Ovary (tissue), 9 donors: Measurements from ENCODE around the gene GPR17. TPM values are rescaled to one million over a fixed set of nuclear protein-coding genes. Genes with fewer than 3 reads are reported as not detected.

Experiments used
- DNase-seq, 5 donors: peaks; one replicate each; pipeline ENCODE4 v3.0.0-alpha.2; 2019 to 2020
- H3K27ac ChIP-seq, 2 donors: fragments of 200-600 bp; one replicate each; pipeline versions ENCODE4 v1.5.1 to v1.8.0; 2019 to 2022
- H3K27me3 ChIP-seq: fragments of 200-600 bp; one replicate; pipeline ENCODE4 v1.8.0; 2022
- H3K36me3 ChIP-seq: fragments of 200-600 bp; sonication (generic); one replicate; pipeline ENCODE4 v1.5.1; 2019
- H3K4me1 ChIP-seq: one replicate; pipeline ENCODE4 v1.8.1; 2013; ENCODE audit warnings: mild to moderate bottlenecking, moderate library complexity; ENCODE audit not compliant: insufficient read depth
- H3K4me3 ChIP-seq: fragments of 200-600 bp; sonication (generic); one replicate; pipeline ENCODE4 v1.5.1; 2017
- H3K9me3 ChIP-seq, 2 donors: fragments of 200-600 bp in 1 of 2; sonication (generic) in 1 of 2; one replicate each; pipeline versions ENCODE4 v1.5.1 to v1.8.1; 2013 to 2019; ENCODE audit warnings: mild to moderate bottlenecking in 1 of 2, moderate library complexity in 1 of 2
- EP300 ChIP-seq: sonication (generic); formaldehyde crosslinking; IDR thresholded peaks from one replicate; pipeline ENCODE4 v1.6.1; 2017; ENCODE audit warnings: antibody characterized with exemption
- POLR2A ChIP-seq: fragments of 450-650 bp; IDR thresholded peaks from one replicate; pipeline ENCODE4 v1.6.1; 2017; ENCODE audit warnings: antibody characterized with exemption, mild to moderate bottlenecking, moderate library complexity
- WGBS, 3 donors: extraction: QIAGEN DNeasy Blood & Tissue Kit in 1 of 3; methylation state at CpG; one replicate each; pipeline versions ENCODE4 v1.1.5 to v1.1.7; 2013 to 2017; 5-methylcytosine and 5-hydroxymethylcytosine counted together
- intact Hi-C, 4 donors: fragments of 100-400 bp; cut with DNase I; formaldehyde crosslinking; loops; one replicate each; pipeline versions ENCODE4 v1.11.0 to v1.15.1; 2022 to 2023
- polyA plus RNA-seq, 2 donors: library from polyadenylated mRNA; stranded (reverse); fragments of 200-250 nt in 1 of 2; fragments of 350-450 nt in 1 of 2; fragmentation: Illumina TruSeq in 1 of 2; extraction: RNeasy Lipid Tissue Mini Kit (QIAGEN cat#74804) in 1 of 2; gene quantifications; one replicate each; pipeline ENCODE4 v1.2.3, GENCODE V29; 2013 to 2014
- total RNA-seq, 7 donors: library from RNA; depleted of rRNA in 2 of 7; stranded (reverse); fragments of >200 nt in 2 of 7; fragmentation: NEBNext Ultra II Directional in 3 of 7; extraction: Animal tissue kit (Norgen Biotek cat#: 25700) in 3 of 7; gene quantifications; one replicate each; pipeline versions ENCODE4 v1.1.0 to v1.2.4, GENCODE V29; 2016 to 2023
- TF ChIP-seq, protein P1 (sequence below), 3 donors: fragments of 450-650 bp in 2 of 3; fragments of 200-600 bp in 1 of 3; IDR thresholded peaks; one replicate each; pipeline versions ENCODE4 v1.5.1 to v1.8.0; 2016 to 2022; ENCODE audit warnings: antibody characterized with exemption in 3 of 3, mild to moderate bottlenecking in 1 of 3
- donor health status: DM: no; HTN: no; CAD: no; lungs with moderate emphysema.
- donor health status: DM: no; HTN: no; CAD: no.
- donor health status: Bipolar disorder and iron deficiency.
- donor health status: DM: yes; HTN: yes; CAD: no.
- donor health status: DM: no; HTN: no; CAD: no.
- donor health status: DM: yes; HTN: yes; CAD: no.

The GPR17 gene
- total and polyA plus RNA-seq, 9 donors, result 0.18 TPM; not detected in 8

DNA sequence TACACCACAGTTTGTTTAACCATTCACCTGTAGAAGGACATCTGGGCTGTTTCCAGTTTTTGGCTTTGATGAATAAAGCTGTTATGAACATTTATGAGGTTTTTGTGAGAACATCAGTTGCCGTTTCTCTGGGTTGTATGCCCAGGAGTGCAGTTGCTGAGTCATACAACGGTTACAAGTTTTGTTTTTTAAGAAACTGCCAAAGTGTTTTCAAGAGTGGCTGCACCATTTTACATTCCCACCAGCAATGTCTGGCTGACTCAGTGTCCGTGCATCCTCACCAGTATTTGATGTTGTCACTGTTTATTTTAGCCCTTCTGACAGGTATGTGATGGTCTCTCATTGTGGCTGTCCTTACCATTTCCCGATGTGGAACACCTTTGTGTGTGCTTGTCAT, 48.0 kb upstream of the GPR17 start:
- TF ChIP-seq EP300 (no peak), POLR2A (no peak)
- TF ChIP-seq, protein P1, sequence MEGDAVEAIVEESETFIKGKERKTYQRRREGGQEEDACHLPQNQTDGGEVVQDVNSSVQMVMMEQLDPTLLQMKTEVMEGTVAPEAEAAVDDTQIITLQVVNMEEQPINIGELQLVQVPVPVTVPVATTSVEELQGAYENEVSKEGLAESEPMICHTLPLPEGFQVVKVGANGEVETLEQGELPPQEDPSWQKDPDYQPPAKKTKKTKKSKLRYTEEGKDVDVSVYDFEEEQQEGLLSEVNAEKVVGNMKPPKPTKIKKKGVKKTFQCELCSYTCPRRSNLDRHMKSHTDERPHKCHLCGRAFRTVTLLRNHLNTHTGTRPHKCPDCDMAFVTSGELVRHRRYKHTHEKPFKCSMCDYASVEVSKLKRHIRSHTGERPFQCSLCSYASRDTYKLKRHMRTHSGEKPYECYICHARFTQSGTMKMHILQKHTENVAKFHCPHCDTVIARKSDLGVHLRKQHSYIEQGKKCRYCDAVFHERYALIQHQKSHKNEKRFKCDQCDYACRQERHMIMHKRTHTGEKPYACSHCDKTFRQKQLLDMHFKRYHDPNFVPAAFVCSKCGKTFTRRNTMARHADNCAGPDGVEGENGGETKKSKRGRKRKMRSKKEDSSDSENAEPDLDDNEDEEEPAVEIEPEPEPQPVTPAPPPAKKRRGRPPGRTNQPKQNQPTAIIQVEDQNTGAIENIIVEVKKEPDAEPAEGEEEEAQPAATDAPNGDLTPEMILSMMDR (IDR thresholded peaks at IDR 0.05), result no peak
- Histone ChIP-seq H3K4me1 (no peaks in the 10 kb centered on the region), H3K27me3 (no peaks in the 10 kb centered on the region), H3K9me3 (no peaks in the 10 kb centered on the region), H3K36me3 (no peaks in the 10 kb centered on the region), H3K27ac (no peak overlapping the region), H3K4me3 (no peak overlapping the region)
- DNase-seq, result no peak
- WGBS, 3 donors, result 82 to 87% (median 83%) methylated on average over 4 of the region's 4 CpGs
- intact Hi-C loops, result no loop called here

DNA sequence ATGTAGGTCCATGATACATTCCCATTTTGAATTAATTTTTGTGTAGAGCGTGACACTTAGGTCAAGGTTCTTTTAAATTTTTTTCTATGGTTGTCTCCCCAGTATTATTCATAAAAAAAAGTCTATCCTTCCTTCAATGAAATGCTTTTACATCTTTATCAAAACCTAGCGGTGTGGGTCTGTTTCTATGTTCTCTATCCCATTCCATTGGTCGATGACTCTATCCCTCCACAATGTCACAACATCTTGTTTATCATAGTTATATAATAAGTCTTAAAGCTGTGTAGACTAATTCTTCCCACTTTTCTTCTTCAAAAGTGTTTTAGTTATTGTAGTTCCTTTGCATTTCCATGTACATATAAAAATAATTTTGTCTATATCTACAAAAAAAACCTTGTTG, 47.2 kb upstream of the GPR17 start:
- WGBS, 3 donors, result 66 to 86% (median 73%) methylated on average over 3 of the region's 3 CpGs
- TF ChIP-seq POLR2A (no peak), EP300 (no peak)
- TF ChIP-seq, protein P1 (IDR thresholded peaks at IDR 0.05), result no peak
- H3K9me3 ChIP-seq, result no peaks in the 10 kb centered on the region
- H3K4me1 ChIP-seq, result no peaks in the 10 kb centered on the region
- DNase-seq, result no peak
- no peak overlapping the region for H3K4me3 ChIP-seq
- intact Hi-C loops, result no loop called here
- no peak overlapping the region for H3K27ac ChIP-seq
- no peaks in the 10 kb centered on the region for H3K27me3 ChIP-seq
- no peaks in the 10 kb centered on the region for H3K36me3 ChIP-seq

DNA sequence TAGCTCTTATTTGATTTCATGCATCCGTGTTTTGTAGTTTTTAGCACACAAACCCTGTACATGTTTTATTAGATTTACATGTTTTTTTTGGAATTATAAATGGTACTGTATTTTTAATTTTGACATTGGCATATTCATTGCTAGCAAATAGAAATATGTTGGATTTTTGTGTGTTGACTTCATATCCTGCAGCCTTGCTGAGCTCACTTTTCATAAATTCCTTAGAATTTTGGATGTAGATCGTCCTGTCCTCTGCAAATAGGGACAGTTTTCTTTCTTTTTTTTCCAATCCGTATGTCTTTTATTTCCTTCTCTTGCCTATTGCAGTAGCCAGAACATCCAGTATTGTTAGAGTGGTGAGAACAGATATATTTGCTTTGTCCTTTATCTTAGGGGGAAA, 46.7 kb upstream of the GPR17 start:
- H3K27me3 ChIP-seq, result no peaks in the 10 kb centered on the region
- DNase-seq, result no peak
- no peaks in the 10 kb centered on the region for H3K9me3 ChIP-seq
- no peaks in the 10 kb centered on the region for H3K4me1 ChIP-seq
- intact Hi-C loops, result no loop called here
- no peak overlapping the region for H3K4me3 ChIP-seq
- H3K27ac ChIP-seq, result no peak overlapping the region
- WGBS, 3 donors, result 63 to 71% (median 64%) methylated on average over 3 of the region's 3 CpGs
- no peaks in the 10 kb centered on the region for H3K36me3 ChIP-seq
- TF ChIP-seq EP300 (no peak), POLR2A (no peak)
- TF ChIP-seq, protein P1 (IDR thresholded peaks at IDR 0.05), result no peak

DNA sequence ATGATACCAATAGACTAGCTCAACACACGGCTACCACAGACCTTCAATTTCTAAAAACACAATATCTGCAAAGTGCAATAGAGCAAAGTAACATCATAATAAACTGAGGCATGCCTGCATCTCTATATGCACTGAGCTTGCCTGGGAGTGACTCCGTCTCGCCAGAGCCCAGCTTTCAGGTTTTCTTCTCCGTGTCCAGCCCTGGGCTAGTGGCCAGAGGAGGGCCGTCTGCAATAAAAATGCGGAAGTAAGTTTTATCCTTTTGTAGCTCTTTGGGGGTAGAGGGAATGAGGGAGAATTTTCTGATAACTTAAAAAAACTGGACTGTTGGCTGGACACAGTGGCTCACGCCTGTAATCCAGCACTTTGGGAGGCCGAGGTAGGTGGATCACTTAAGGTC, 41.0 kb upstream of the GPR17 start:
- Histone ChIP-seq H3K4me1 (no peaks in the 10 kb centered on the region), H3K27ac (no peak overlapping the region), H3K4me3 (no peak overlapping the region), H3K27me3 (no peaks in the 10 kb centered on the region), H3K9me3 (no peaks in the 10 kb centered on the region), H3K36me3 (no peaks in the 10 kb centered on the region)
- WGBS, 3 donors, result 31 to 51% (median 38%) methylated on average over 8 of the region's 8 CpGs
- intact Hi-C loops, result no loop called here
- DNase-seq, result peak in 1 of 5 donors; percentile 24
- TF ChIP-seq EP300 (no peak), POLR2A (no peak)
- TF ChIP-seq, protein P1 (IDR thresholded peaks at IDR 0.05), result no peak
